ENCODE measurements around the gene PLIN1. TPM values are rescaled to one million over a fixed set of nuclear protein-coding genes. Genes with fewer than 3 reads are reported as not detected.

The PLIN1 gene
- total RNA-seq (0.12 TPM in 1 of 2 replicates, not detected in the other), polyA plus RNA-seq (0.07 and 0.08 TPM in 2 replicates), polyA minus RNA-seq (0.34 TPM in 1 of 2 replicates, not detected in the other), Bru-seq, nascent RNA (percentile 17 among the genes with signal in this experiment), BruChase-seq, experiment 1, labeled RNA remaining after a 6-hour chase (percentile 29 among the genes with signal in this experiment), BruChase-seq, experiment 2, labeled RNA remaining after a 2-hour chase (percentile 23 among the genes with signal in this experiment)
- 0.06 TPM in 1 of 2 replicates, not detected in the other for polyA plus RNA-seq (2011; cell fraction: cytosol; rRNA removed)
- polyA plus RNA-seq (2011; cell fraction: nucleus; rRNA removed), result 0.57 and 0.74 TPM in 2 replicates
- 0.25 TPM in 1 of 2 replicates, not detected in the other for polyA plus RNA-seq (2012)
- not detected for polyA minus RNA-seq (2011; cell fraction: cytosol; rRNA and poly(A)+ RNA removed)
- polyA minus RNA-seq (2011; cell fraction: nucleus; rRNA and poly(A)+ RNA removed), result 0.24 TPM in 1 of 2 replicates, not detected in the other
- long read RNA-seq, result 0 reads

- no peaks in the 10 kb centered on the region for H3K9me1 ChIP-seq (replicated peaks; ENCODE audit: control insufficient read depth, extremely low read depth, insufficient read depth, low read length)
- no peak within 1 kb of the TSS for H2AFZ ChIP-seq (ENCODE audit: low read depth, low read length)
- no peaks in the 10 kb centered on the region for H3K4me1 ChIP-seq (ENCODE audit: control insufficient read depth, extremely low read depth, insufficient read depth, low read length)
- no peak within 1 kb of the TSS for H3K4me2 ChIP-seq (ENCODE audit: insufficient read depth, low read length)
- no peak within 1 kb of the TSS for H3K9ac ChIP-seq (replicated peaks; ENCODE audit: extremely low read depth, insufficient read depth, low read length)
- no TSS peak for BruUV-seq (replicated peaks)
- no peaks in the 10 kb centered on the region for H4K20me1 ChIP-seq (replicated peaks; ENCODE audit: control insufficient read depth, extremely low read depth, insufficient read depth, low read length)
- no peak within 1 kb of the TSS for H3K27ac ChIP-seq (ENCODE audit: insufficient read depth, low read depth, low read length)
- TF ChIP-seq POLR2AphosphoS5 (IDR thresholded peaks at IDR 0.05; ENCODE audit: insufficient read depth, low read depth, low read length), result no peak
- TF ChIP-seq FOS (IDR thresholded peaks at IDR 0.05; ENCODE audit: borderline replicate concordance, insufficient read depth, low read length), result no peak
- TF ChIP-seq EZH2 (IDR thresholded peaks at IDR 0.05; ENCODE audit: borderline replicate concordance, low read depth, low read length, severe bottlenecking), result no peak
- no peak for TF ChIP-seq JUN (IDR thresholded peaks at IDR 0.05; ENCODE audit: borderline replicate concordance, insufficient read depth, insufficient read length, low read depth)
- TF ChIP-seq POLR2A (IDR thresholded peaks at IDR 0.05; ENCODE audit: low read depth, low read length), result no peak
- no peak for TF ChIP-seq MYC (IDR thresholded peaks at IDR 0.05; ENCODE audit: low read depth, low read length)
- no peak for TF ChIP-seq GATA2 (IDR thresholded peaks at IDR 0.05; ENCODE audit: insufficient read depth, insufficient read length, low read depth, low read length)
- TF ChIP-seq CTCF (IDR thresholded peaks at IDR 0.05; ENCODE audit: extremely low read depth in 1 of 2, insufficient read depth in 1 of 2, low read depth in 1 of 2, low read length in 2 of 2), result no peak
- TF ChIP-seq MAX (IDR thresholded peaks at IDR 0.05; ENCODE audit: insufficient read depth, insufficient read length), result no peak
- dilution Hi-C loops (cut with MboI; ENCODE audit: extremely low pct_ligation_motif_present, low sequenced_read_pairs), result no loop called here
- ChIA-PET CTCF (no interaction called here), POLR2A (no interaction called here)
- intact Hi-C loops (cut with micrococcal nuclease), result no loop called here
- no peak within 1 kb of the TSS for H3K4me3 ChIP-seq (replicated peaks in 1 of 3; ENCODE audit: insufficient read depth in 1 of 3, low read depth in 1 of 3, low read length in 3 of 3)
- peaks cover 0 to 5% of the 10 kb centered on the region in 2 experiments for H3K27me3 ChIP-seq (ENCODE audit: control insufficient read depth in 2 of 2, insufficient read depth in 2 of 2, low read length in 2 of 2)
- H3K36me3 ChIP-seq (ENCODE audit: control insufficient read depth in 2 of 2, extremely low read depth in 1 of 2, insufficient read depth in 2 of 2, low read length in 2 of 2), result peaks cover 0 to 2% of the 10 kb centered on the region in 2 experiments
- H3K9me3 ChIP-seq (replicated peaks; ENCODE audit: control insufficient read depth, insufficient read depth, low read length), result no peaks in the 10 kb centered on the region
- no peak for DNase-seq (ENCODE audit: low read depth, low spot score)
- FAIRE-seq, result no peak
- no peaks in the 10 kb centered on the region for H3K79me2 ChIP-seq (ENCODE audit: control insufficient read depth, insufficient read depth, low read length)
Observed at GRCh38 chr15:89679212-89679611, at the start of gene PLIN1. PLIN1 (minus strand) TSS chr15:89679367; CDS start chr15:89677489, 1,878 bp downstream.

Measured in endothelial cell of umbilical vein (primary cell).